ENCODE measurements around the gene C16orf92.
"Not testable (repeated sequence)": the region's sequence is repeated elsewhere in the genome, so short reads cannot be mapped to it uniquely, and the experiment has no call there.

C16orf92 gene

DNA sequence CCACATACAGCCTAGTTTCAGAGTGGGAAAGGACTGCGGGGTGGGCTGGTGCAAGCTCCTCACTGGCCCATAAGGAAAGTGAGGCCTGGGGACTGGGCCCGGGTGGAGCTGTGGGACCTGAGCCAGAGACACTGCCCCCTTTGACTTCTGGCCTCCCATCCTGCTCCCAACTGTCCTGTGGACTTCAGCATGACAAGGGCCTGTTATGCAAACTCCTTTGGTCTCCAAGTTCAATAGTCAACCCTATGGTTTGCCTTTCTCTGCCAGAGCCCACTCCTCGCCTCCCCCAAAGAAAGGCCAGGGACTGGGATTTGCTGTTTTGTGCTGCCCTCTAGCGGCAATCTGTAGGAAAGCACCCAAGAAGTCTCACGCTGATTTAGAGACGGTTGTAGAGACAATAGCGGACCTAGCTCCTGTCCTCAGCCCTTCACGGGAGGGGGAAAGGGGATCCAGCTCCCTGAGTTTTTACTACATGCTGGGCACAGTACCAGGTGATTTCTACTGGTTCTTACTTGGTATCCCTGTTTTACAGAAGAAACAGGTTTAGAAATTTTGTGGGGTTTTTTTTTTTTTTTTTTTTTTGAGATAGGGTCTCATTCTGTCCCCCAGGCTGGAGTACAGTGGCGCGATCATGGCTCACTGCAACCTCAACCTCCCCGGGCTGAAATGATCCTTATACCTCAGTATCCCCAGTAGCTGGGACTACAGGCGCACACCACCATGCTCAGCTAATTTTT lies 9.3 kb downstream of the C16orf92 start:
- DNase-seq (ENCODE audit: low read depth), result peak; percentile 84
- peaks cover 52% of the 10 kb centered on the region for H3K27me3 ChIP-seq (replicated peaks; ENCODE audit: control insufficient read depth, insufficient read depth, low read length)
- H3K4me3 ChIP-seq (ENCODE audit: low read length), result no peak overlapping the region

DNA sequence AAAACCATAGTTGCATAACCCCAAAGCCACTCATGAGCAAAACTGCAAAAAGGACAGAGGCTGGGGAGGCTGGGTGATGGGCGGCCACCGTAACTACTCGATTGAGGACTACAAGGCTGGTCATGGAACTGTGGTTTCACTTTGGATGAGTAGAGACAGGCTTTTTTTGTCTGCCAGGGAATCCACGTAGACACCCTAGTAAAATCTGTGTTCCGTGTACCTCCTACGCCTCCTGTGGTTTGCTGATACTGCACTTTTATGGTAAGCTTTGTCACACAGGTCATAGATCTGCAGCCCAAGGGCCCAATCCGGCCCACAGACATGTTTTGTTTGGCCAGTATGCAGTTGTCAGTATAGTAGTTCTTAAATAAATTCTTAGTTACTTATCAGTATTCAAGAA lies 10.3 kb downstream of the C16orf92 start:
- H3K36me3 ChIP-seq (ENCODE audit: control insufficient read depth, insufficient read depth, low read length, severe bottlenecking), result no peaks in the 10 kb centered on the region
- no peaks in the 10 kb centered on the region for H3K4me1 ChIP-seq (ENCODE audit: control insufficient read depth, insufficient read depth, low read length)
- H3K27me3 ChIP-seq (replicated peaks; ENCODE audit: control insufficient read depth, insufficient read depth, low read length), result peaks cover 42% of the 10 kb centered on the region
- H3K9ac ChIP-seq (ENCODE audit: low read length), result no peak overlapping the region
- no peak overlapping the region for H3K4me3 ChIP-seq (ENCODE audit: low read length)
- H3K9me3 ChIP-seq (ENCODE audit: control insufficient read depth, low read length), result no peaks in the 10 kb centered on the region
- no peak for DNase-seq (ENCODE audit: low read depth)

More for the DNA sequence above, 9.3 kb downstream of the C16orf92 start:
- no peaks in the 10 kb centered on the region for H3K36me3 ChIP-seq (ENCODE audit: control insufficient read depth, insufficient read depth, low read length, severe bottlenecking)
- H3K9me3 ChIP-seq (ENCODE audit: control insufficient read depth, low read length), result no peaks in the 10 kb centered on the region
- no peaks in the 10 kb centered on the region for H3K4me1 ChIP-seq (ENCODE audit: control insufficient read depth, insufficient read depth, low read length)
- no peak overlapping the region for H3K9ac ChIP-seq (ENCODE audit: low read length)

GRCh38 chr16:30040221-30040620 lies 17.2 kb downstream of the C16orf92 start:
- H3K4me3 ChIP-seq (ENCODE audit: low read length), result no peak overlapping the region
- H3K4me1 ChIP-seq (ENCODE audit: control insufficient read depth, insufficient read depth, low read length), result no peaks in the 10 kb centered on the region
- H3K9ac ChIP-seq (ENCODE audit: low read length), result no peak overlapping the region
- no peaks in the 10 kb centered on the region for H3K9me3 ChIP-seq (ENCODE audit: control insufficient read depth, low read length)
- DNase-seq (ENCODE audit: low read depth), result no peak
- H3K27me3 ChIP-seq (replicated peaks; ENCODE audit: control insufficient read depth, insufficient read depth, low read length), result peaks cover 10% of the 10 kb centered on the region
- H3K36me3 ChIP-seq (ENCODE audit: control insufficient read depth, insufficient read depth, low read length, severe bottlenecking), result no peaks in the 10 kb centered on the region

- H3K9me3 ChIP-seq (ENCODE audit: control insufficient read depth, low read length), result not testable (repeated sequence)
These were observed 17.7 kb downstream of the C16orf92 start for GRCh38 chr16:30040690-30041089.

GRCh38 chr16:30041841-30042240 lies 18.8 kb downstream of the C16orf92 start:
- Histone ChIP-seq H3K4me3 (ENCODE audit: low read length) (no peak overlapping the region), H3K36me3 (ENCODE audit: control insufficient read depth, insufficient read depth, low read length, severe bottlenecking) (no peaks in the 10 kb centered on the region), H3K4me1 (ENCODE audit: control insufficient read depth, insufficient read depth, low read length) (no peaks in the 10 kb centered on the region), H3K9ac (ENCODE audit: low read length) (no peak overlapping the region), H3K27me3 (replicated peaks; ENCODE audit: control insufficient read depth, insufficient read depth, low read length) (no peaks in the 10 kb centered on the region), H3K9me3 (ENCODE audit: control insufficient read depth, low read length) (no peaks in the 10 kb centered on the region)
- peak; percentile 77 for DNase-seq (ENCODE audit: low read depth)

More at GRCh38 chr16:30040690-30041089, 17.7 kb downstream of the C16orf92 start:
- DNase-seq (ENCODE audit: low read depth); H3K36me3 ChIP-seq (ENCODE audit: control insufficient read depth, insufficient read depth, low read length, severe bottlenecking); H3K9ac ChIP-seq (ENCODE audit: low read length); H3K4me1 ChIP-seq (ENCODE audit: control insufficient read depth, insufficient read depth, low read length); H3K4me3 ChIP-seq (ENCODE audit: low read length); H3K27me3 ChIP-seq (replicated peaks; ENCODE audit: control insufficient read depth, insufficient read depth, low read length): not testable (repeated sequence)

- no peaks in the 10 kb centered on the region for H3K4me1 ChIP-seq (ENCODE audit: control insufficient read depth, insufficient read depth, low read length)
- H3K36me3 ChIP-seq (ENCODE audit: control insufficient read depth, insufficient read depth, low read length, severe bottlenecking), result no peaks in the 10 kb centered on the region
- no peaks in the 10 kb centered on the region for H3K9me3 ChIP-seq (ENCODE audit: control insufficient read depth, low read length)
- no peaks in the 10 kb centered on the region for H3K27me3 ChIP-seq (replicated peaks; ENCODE audit: control insufficient read depth, insufficient read depth, low read length)
- no peak overlapping the region for H3K4me3 ChIP-seq (ENCODE audit: low read length)
- no peak for DNase-seq (ENCODE audit: low read depth)
- H3K9ac ChIP-seq (ENCODE audit: low read length), result no peak overlapping the region
These were observed 23.2 kb downstream of the C16orf92 start for GRCh38 chr16:30046178-30046577.

- Histone ChIP-seq H3K36me3 (ENCODE audit: control insufficient read depth, insufficient read depth, low read length, severe bottlenecking) (no peaks in the 10 kb centered on the region), H3K4me3 (ENCODE audit: low read length) (no peak overlapping the region), H3K4me1 (ENCODE audit: control insufficient read depth, insufficient read depth, low read length) (no peaks in the 10 kb centered on the region), H3K27me3 (replicated peaks; ENCODE audit: control insufficient read depth, insufficient read depth, low read length) (no peaks in the 10 kb centered on the region), H3K9ac (ENCODE audit: low read length) (no peak overlapping the region), H3K9me3 (ENCODE audit: control insufficient read depth, low read length) (no peaks in the 10 kb centered on the region)
- no peak for DNase-seq (ENCODE audit: low read depth)
These were observed 23.6 kb downstream of the C16orf92 start for GRCh38 chr16:30046588-30046987.

DNA sequence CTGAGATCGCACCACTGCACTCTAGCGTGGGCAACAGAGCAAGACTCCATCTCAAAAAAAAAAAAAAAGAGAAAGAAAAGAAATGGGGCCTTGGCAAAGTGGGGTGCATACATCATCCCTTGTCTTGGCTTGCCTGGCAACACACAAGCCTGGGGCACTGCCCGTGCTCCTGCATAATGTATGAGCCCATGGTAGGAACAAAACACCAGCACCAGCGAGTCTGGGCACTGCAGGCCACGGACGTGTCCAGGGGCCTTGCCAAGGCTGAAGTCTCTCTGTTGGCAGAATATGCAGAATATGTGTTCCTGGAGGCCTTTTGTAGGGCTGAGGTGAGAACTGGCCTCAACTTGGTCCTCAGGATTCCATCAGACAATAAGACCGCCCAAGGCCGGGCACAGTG lies 26.9 kb downstream of the C16orf92 start:
- Histone ChIP-seq H3K36me3 (ENCODE audit: control insufficient read depth, insufficient read depth, low read length, severe bottlenecking) (no peaks in the 10 kb centered on the region), H3K4me3 (ENCODE audit: low read length) (no peak overlapping the region), H3K27me3 (replicated peaks; ENCODE audit: control insufficient read depth, insufficient read depth, low read length) (no peaks in the 10 kb centered on the region), H3K4me1 (ENCODE audit: control insufficient read depth, insufficient read depth, low read length) (peaks cover 5% of the 10 kb centered on the region), H3K9me3 (ENCODE audit: control insufficient read depth, low read length) (no peaks in the 10 kb centered on the region), H3K9ac (ENCODE audit: low read length) (no peak overlapping the region)
- DNase-seq (ENCODE audit: low read depth), result no peak

- no peak overlapping the region for H3K4me3 ChIP-seq (ENCODE audit: low read length)
- no peaks in the 10 kb centered on the region for H3K36me3 ChIP-seq (ENCODE audit: control insufficient read depth, insufficient read depth, low read length, severe bottlenecking)
- H3K9me3 ChIP-seq (ENCODE audit: control insufficient read depth, low read length), result no peaks in the 10 kb centered on the region
- H3K27me3 ChIP-seq (replicated peaks; ENCODE audit: control insufficient read depth, insufficient read depth, low read length), result no peaks in the 10 kb centered on the region
- DNase-seq (ENCODE audit: low read depth), result no peak
- no peak overlapping the region for H3K9ac ChIP-seq (ENCODE audit: low read length)
- H3K4me1 ChIP-seq (ENCODE audit: control insufficient read depth, insufficient read depth, low read length), result peaks cover 5% of the 10 kb centered on the region
These were observed 28.5 kb downstream of the C16orf92 start for GRCh38 chr16:30051518-30051917.

DNA sequence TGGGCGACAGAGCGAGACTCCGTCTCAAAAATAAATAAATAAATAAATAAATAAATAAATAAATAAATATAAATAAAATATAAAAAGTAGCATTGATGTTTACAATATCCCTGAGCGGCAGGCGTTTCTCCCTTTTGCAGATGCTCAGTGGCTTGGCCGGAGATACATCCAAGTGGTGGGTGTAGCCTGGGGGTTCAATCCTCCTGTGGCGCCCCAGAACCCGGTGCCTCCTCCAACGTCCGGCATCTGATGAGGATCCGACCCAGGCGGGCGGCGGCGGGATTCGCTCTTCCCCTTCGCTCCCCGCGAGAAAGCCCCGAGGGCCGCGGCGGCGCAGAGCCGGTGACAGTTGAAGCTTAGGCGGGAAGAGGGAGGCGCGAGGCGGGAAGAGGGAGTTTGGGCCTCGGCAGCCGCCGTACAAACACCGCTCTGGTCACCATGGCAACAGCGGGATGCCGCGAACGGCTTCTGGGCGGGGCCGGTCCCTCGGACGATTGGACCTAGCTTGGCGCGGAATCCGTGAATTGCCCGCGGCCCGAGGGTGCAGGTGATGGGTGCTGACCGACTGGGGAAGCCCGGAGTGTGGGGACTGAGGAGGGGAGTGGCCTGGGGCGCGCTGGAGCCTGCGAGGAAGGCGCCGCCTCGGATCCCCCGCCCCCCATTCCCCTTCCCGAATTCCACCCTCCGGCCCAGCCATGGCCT lies 29.8 kb downstream of the C16orf92 start:
- Histone ChIP-seq H3K9me3 (ENCODE audit: control insufficient read depth, low read length) (no peaks in the 10 kb centered on the region), H3K27me3 (replicated peaks; ENCODE audit: control insufficient read depth, insufficient read depth, low read length) (no peaks in the 10 kb centered on the region), H3K36me3 (ENCODE audit: control insufficient read depth, insufficient read depth, low read length, severe bottlenecking) (no peaks in the 10 kb centered on the region), H3K4me1 (ENCODE audit: control insufficient read depth, insufficient read depth, low read length) (peaks cover 5% of the 10 kb centered on the region), H3K9ac (ENCODE audit: low read length) (peak overlapping the region; percentile 83), H3K4me3 (ENCODE audit: low read length) (peak overlapping the region; percentile 88)
- peak; percentile 94 for DNase-seq (ENCODE audit: low read depth)

DNA sequence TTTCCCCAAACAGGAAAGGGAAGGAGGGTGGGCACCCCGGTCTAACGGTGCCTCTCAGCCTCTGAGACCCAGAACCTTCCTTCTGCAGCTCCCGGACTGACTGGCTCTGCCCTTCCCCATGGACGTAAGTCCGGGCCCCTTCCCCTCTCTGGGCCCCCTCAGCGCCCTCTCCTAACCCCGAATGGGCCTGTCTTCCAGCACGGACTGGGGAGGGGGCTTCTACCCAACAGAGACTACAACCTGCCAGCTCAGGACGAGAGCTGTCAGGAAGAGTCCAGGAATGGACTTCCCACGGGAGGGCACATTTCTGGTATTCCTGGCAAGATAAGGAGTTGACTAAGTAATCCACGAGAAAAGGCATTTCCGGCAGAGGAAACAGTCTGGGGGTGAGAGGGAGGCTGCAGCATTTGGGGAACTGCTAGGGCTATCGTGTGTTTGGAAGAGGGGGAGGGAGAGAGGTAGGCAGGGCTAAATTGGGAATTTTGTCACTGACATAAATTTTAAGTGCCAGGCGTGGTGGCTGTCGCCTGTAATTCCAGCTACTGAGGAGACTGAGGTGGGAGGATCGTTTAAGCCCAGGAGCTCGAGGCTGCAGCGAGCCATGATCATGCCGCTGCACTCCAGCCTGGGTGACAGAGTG lies 30.5 kb downstream of the C16orf92 start:
- Histone ChIP-seq H3K9ac (ENCODE audit: low read length) (peak overlapping the region; percentile 83), H3K4me1 (ENCODE audit: control insufficient read depth, insufficient read depth, low read length) (peaks cover 5% of the 10 kb centered on the region), H3K27me3 (replicated peaks; ENCODE audit: control insufficient read depth, insufficient read depth, low read length) (no peaks in the 10 kb centered on the region), H3K36me3 (ENCODE audit: control insufficient read depth, insufficient read depth, low read length, severe bottlenecking) (no peaks in the 10 kb centered on the region), H3K4me3 (ENCODE audit: low read length) (peak overlapping the region; percentile 88), H3K9me3 (ENCODE audit: control insufficient read depth, low read length) (no peaks in the 10 kb centered on the region)
- peak; percentile 67 for DNase-seq (ENCODE audit: low read depth)
